GM18858 (cell line): Measurements from ENCODE around the gene TANK.
"Not testable (repeated sequence)": the region's sequence is repeated elsewhere in the genome, so short reads cannot be mapped to it uniquely, and the experiment has no call there.

ENCODE experiments used
- ATAC-seq: cut with Tn5 transposase; IDR thresholded peaks from one replicate; pipeline ENCODE4 v1.9.1; 2021; ENCODE audit not compliant: unreplicated experiment

The TANK gene

GRCh38 chr2:161132384-161132783 lies 27.8 kb upstream of the TANK start:
- ATAC-seq: not testable (repeated sequence)

DNA sequence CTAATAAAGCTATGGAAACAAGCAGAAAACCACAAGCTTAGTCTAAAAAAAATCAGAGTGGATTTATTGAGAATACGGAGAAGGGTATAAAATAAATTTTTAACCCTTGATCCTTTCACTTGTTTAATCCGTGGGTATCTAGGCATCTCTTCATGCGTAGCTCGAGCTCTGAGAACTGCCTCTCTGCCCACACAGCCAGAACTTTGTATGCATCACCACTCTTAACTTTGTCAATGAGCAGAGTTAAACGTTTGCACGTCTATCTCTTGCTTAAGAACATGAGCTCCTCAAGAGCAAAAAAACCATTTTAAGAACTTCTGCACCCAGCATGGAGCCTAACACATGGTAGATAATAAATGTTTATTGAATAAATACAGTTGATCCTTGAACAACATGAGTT lies 26.9 kb upstream of the TANK start:
- no peak for ATAC-seq

DNA sequence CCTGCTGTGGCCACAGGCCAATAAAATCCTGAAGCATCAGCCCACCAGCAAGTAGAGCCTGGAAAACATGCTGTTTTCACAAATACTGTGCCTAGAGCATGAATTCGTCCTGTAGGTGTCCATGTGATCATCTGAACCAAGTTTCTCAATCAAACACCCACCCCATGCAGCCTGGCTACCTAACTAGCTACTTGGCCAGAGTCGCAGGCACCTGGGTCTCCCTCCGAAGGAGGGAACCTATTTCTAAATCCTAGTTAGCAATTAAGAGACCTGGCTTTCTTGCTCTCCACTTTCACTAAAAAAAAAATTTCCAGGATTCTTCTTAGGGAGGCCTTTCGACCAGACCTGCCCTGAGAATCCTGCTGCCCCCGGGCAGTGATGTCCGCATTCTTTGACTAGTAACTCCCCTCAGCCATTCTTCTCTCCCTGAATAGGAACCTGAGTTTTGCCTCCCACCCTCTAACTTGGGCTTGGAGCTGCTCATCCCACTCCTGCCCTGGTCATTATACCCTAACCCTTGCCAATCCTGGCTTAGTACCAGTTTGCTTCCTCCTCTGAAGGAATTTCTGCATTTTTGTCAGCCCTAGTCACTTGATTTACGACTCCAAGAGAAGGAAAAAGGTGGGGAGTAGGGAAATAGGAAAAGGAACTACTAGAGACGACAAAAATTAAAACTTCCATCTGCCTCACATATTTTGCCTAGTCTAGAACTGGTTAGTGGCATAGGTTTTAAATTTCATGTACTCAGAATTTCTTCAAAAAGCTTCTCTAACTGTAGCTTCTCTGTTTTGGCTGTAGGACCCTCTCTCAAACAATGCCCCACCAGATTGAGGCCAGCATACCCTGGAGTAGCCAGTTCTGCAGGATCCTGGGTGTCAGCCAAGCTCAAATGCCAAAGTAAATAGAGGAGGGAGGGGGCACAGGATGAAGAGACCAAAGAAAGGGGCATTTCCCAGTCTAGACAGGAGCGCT lies 25.4 kb upstream of the TANK start:
- no peak for ATAC-seq

DNA sequence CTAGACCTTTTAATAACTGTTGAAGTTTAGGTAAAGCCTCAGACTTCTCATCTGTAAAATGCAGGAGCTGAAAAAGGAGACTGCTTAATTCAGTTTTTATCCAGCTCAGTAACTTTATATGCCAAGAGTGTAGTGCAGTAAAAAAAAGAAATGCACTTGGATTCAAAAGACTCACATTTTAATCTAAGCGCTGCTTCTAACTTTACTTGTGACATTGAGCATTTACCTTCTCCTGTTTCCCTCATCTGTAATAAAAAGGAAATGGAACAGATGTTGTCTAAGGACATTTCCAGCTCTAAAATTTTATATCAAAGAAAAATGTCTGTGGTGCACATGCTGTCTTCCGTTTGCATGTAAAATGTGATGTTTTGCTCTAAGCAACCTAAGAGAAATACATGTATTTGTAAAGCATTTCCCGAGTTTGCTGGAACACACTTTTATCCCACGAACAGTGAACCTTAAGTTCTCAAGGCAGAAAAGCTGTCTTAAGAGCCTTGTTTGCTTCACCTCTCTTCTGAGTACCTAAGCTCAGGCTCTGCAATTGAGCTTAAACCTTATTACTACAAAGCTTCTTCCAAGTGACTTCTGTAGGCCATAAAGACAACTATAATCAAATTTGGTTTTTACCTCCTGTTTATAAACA lies 24.2 kb upstream of the TANK start:
- no peak for ATAC-seq

DNA sequence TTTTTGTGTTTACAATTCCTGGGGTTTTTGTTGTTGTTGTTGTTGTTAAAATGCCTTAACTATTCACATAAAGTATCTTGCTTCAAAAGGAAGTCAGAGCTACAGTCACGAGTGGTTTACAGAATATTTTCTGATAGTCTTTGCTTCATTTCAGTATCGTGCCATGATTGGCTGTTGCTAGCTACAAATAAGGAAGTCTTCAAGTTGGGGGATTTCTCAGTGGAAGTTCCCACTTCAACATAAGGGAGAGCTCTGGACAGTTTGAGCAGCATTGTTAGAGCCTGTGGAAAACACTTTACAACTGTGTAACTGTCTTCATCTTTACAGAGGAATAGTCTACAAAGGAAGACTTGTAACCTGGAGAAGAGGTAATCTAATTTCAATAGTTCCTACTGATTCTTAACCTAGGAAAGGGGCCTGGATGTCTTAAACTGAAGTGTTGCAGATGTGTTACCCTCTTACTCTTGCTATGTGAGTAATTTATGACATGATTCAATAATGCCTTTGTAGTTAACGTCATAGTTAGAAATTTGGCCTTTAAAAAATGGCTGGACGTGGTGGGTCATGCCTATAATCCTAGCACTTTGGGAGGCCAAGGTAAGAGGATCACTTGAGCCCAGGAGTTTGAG lies 23.4 kb upstream of the TANK start:
- ATAC-seq: peak; percentile 77

DNA sequence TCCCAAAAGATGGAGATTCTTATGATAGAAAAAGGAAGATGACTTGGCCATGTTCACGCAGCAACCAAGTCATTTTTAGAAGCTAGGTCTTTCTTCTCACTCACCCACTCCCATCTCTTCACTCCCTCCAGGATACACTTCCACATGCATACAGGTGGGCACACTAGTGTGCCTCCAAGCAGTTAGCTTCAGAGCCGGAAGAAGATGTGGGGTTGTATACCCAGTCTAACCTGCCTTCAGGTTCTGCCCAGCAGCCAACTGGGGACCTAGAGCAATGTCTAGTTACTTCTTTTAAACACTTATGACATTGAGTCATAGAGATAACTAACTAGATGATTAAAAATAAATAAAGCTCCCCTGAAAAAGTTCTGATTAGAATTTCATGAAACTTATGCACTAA lies 21.8 kb upstream of the TANK start:
- no peak for ATAC-seq

- peak; percentile 24 for ATAC-seq
Measured at GRCh38 chr2:161139098-161139987, 20.9 kb upstream of the TANK start.

DNA sequence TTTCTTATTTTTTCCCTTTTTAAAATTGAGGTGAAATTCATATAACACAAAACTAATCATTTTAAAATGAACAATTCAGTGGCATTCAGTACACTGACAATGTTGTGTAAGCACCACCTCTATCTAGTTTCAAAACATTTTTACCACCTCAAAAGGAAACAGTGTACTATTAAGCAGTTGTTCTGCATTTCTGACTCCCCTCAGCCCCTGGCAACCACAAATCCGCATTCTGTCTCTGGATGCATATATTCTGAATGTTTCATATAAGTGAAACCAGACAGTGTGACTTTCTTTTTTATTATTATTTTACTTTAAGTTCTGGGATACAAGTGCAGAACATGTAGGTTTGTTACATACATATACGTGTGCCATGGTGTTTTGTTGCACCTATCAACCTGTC lies 19.2 kb upstream of the TANK start:
- ATAC-seq: peak; percentile 39

GRCh38 chr2:161146209-161146775 lies 13.9 kb upstream of the TANK start:
- ATAC-seq: no peak

- no peak for ATAC-seq
Measured at GRCh38 chr2:161146996-161147395, 13.2 kb upstream of the TANK start.

DNA sequence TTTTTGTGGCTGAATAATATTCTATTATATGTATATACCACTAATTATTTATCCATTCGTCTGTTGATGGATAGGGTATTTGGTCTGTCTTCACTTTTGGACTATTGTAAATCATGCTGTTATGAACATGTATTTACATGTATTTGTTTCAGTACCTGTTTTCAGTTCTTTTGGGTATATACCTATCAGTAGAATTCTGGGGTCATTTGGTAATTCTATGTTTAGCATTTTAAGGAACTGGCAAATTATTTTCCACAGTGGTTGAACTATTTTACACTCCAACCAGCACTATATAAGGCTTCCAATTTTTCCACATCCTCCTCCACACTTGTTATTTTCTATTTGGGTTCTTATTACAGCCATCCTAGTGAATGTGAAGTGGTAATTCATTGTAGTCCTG lies 12.4 kb upstream of the TANK start:
- ATAC-seq: peak; percentile 63

DNA sequence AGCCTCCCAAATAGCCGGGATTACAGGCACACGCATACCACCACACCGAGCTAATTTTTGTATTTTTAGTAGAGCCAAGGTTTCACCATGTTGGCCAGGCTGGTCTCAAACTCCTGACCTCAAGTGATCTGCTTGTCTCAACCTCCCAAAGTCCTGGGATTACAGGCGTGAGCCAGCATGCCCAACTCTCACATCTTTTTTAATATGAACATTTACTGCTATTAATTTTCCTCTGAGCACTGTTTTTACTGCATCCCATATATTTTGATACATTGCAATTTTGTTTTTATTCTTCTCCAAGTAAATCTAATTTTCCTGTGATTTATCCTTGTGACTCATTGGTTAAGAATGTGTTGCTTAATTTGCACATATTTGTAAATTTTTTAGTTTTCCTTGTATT lies 9.5 kb upstream of the TANK start:
- no peak for ATAC-seq

DNA sequence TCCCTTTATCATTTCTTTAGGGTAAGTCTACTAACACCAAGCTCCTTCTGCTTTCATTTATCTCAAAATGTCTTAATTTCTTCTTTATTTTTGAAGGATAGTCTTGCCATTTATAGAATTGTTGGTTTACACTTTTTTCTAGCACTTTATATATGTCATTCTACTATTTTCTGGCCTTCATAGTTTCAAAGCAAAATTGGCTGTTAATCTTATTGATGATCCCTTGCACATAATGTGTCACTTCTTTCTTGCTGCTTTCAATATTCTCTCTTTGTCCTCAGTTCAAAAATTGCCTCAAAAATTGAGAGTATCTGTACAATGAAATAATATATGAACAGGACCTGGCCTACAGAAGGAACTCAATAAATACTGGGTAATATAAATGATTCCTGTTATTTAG lies 7.9 kb upstream of the TANK start:
- ATAC-seq: no peak

- no peak for ATAC-seq
Measured at GRCh38 chr2:161158882-161159281, 1.3 kb upstream of the TANK start.

DNA sequence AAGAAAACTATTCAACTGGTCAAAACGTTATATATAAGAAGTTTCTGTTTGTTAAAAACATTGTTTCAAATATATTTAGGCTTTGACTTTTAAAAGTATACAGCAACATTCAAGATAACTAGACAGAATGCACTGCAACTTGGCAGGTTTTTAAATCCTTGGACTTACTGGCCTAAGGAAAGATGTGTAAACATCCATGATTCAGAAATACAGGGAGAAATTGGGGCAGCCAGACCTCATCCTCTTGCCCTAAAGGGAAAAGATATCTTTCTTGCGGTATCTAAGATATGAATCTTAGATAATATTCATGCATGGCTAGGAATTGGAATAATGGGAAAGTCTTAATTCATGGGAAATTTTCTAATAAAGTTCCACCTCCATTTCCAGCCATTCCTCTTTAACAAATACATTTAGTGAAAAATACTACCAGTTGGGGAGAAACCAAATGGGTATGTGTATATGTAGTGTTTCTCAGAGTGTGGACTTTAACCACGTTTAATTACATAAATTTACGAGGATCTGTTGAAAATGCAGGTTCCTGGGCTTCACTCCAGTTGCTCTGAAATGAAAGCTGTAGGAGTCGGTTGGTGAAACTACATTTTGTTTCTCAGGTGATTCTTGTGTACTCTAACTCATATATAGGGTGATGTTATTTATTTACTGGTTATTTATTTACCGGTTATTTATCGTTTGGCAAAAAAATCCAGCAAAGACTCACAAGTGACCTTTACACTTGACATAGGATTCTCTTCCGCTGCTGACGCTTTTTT lies 587 bp upstream of the TANK start:
- peak; percentile 2 for ATAC-seq

DNA sequence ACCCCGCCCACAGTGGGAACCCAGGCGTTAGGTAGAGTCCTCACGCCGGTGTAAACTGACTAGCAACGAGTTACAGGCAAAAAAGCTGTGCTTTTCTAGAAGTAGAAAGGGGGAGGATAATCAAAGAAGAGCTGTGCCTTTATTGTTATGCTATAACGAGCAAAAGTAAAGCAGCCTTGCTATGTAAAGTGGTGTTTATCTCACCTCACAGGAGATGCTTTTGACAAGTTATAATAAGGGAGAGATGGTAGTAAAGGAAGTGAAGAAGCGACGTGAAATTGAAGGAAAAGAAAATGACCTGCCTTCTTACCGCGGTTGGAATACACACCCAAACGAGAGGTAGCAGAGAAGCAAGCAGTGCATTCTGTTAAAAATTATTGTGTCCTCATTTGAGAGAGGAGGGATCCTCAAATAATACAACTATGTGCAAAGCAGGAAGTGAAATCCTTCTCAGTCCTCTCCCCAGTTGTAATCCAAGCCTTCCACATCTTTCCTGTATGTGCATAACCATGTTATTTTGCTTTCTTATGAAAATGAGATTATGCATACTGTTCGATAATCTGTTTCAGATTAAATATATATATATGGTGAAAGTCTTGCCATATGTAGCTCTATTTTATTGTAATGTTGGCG lies 962 bp downstream of the TANK start:
- no peak for ATAC-seq

DNA sequence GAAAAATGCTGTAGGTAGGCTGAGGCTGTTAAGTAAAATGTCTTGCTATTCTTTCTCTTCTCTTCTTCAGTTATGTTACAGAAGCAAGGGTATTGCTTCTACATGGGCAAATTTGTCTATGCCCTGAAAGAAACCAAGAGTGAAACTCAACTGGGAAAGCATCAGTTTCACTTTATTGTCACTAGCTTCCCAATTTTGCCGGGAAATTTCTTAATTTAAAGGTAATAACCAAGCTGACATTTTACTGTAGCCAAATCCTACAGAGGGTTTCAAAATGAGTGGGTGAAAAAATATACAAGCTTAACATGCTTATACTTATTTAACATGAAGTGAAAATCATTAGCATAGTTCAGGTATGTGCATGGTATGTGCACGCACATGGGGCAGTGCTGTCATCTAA lies 3.2 kb downstream of the TANK start:
- no peak for ATAC-seq

GRCh38 chr2:161164161-161164560 lies 3.9 kb downstream of the TANK start:
- no peak for ATAC-seq

DNA sequence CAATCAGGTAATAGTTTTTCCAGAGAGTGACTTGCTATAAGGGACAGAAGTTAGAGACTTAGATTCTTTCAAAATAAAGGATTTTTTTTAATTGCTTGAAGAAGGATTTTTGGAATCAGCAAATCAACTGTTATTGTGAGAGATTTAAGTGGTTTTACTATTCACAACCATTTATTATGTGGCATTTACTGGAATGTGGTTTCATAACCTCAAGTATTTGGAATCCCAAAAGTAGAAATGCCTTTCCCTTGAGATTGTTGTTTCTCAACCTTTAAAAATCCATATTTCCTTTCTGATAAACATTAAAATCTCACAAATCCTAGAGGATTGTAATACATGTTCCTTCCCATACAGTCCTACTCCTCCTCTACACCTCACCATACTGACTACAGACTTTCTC lies 5.0 kb downstream of the TANK start:
- no peak for ATAC-seq
